Measurements from ENCODE around the gene LRRC38. TPM values are rescaled to one million over a fixed set of nuclear protein-coding genes. Genes with fewer than 3 reads are reported as not detected.

Gene LRRC38
- total RNA-seq, 1 donor from 2014 or later, result not detected

DNA sequence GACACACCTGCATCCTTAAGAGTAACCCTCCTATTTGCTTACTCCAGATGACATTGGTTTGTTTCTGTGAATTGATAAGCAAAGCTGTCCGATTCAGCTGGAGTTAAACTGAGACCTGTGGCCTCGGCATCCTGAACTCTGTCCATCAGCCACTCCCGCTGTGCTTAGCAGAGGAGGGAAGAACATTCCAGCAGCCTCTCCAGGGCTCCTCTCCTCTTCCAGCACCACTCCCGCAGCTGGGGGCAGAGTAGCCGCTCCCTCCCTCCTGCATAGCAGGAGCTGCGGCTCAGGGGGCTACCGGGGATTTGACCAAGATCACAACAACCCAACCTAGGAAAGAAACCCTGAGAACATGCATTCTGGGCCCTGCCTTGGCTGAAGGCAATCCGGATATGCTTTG, 8.8 kb downstream of the LRRC38 start:
- FAIRE-seq (no peak), DNase-seq (ENCODE audit: low read depth) (no peak)
- Histone ChIP-seq H3K4me2 (ENCODE audit: low read length) (no peak overlapping the region), H3K27ac (ENCODE audit: low read depth, low read length) (no peak overlapping the region), H3K4me3 (ENCODE audit: insufficient read depth, low read depth, low read length) (no peak overlapping the region), H3K9me3 (ENCODE audit: insufficient read depth, low read depth, low read length) (peaks cover 3% of the 10 kb centered on the region), H3K4me1 (ENCODE audit: insufficient read depth, low read length) (no peaks in the 10 kb centered on the region), H4K20me1 (ENCODE audit: insufficient read depth, low read length) (no peaks in the 10 kb centered on the region), H3K27me3 (ENCODE audit: insufficient read depth, low read length) (no peaks in the 10 kb centered on the region), H3K79me2 (ENCODE audit: insufficient read depth, low read length) (no peaks in the 10 kb centered on the region), H2AFZ (ENCODE audit: low read depth, low read length) (no peak overlapping the region), H3K9ac (ENCODE audit: low read length) (no peak overlapping the region), H3K36me3 (ENCODE audit: insufficient read depth, low read length) (no peaks in the 10 kb centered on the region)
- no peaks in the 10 kb centered on the region for H3K4me1 Mint-ChIP-seq (ENCODE audit: low read depth, unreplicated experiment)
- H3K36me3 Mint-ChIP-seq (ENCODE audit: low read depth, unreplicated experiment), result no peaks in the 10 kb centered on the region
- no peak overlapping the region for H3K27ac Mint-ChIP-seq (ENCODE audit: unreplicated experiment)
- TF ChIP-seq EZH2 (IDR thresholded peaks at IDR 0.05; ENCODE audit: insufficient read depth, low read length) (no peak), CTCF (IDR thresholded peaks at IDR 0.05; ENCODE audit: insufficient read depth, low read depth, low read length) (no peak)
- no peak overlapping the region for H3K4me3 Mint-ChIP-seq (ENCODE audit: unreplicated experiment)
- no peaks in the 10 kb centered on the region for H3K9me3 Mint-ChIP-seq (ENCODE audit: unreplicated experiment)
- H3K27me3 Mint-ChIP-seq (ENCODE audit: low read depth, unreplicated experiment), result peaks cover 40% of the 10 kb centered on the region

- Mint-ChIP-seq H3K4me1 (ENCODE audit: low read depth, unreplicated experiment) (no peaks in the 10 kb centered on the region), H3K36me3 (ENCODE audit: low read depth, unreplicated experiment) (no peaks in the 10 kb centered on the region), H3K4me3 (ENCODE audit: unreplicated experiment) (no peak overlapping the region), H3K27ac (ENCODE audit: unreplicated experiment) (no peak overlapping the region), H3K27me3 (ENCODE audit: low read depth, unreplicated experiment) (peaks cover 24% of the 10 kb centered on the region), H3K9me3 (ENCODE audit: unreplicated experiment) (no peaks in the 10 kb centered on the region)
- H3K9ac ChIP-seq (ENCODE audit: low read length), result no peak overlapping the region
- DNase-seq (ENCODE audit: low read depth), result no peak
- TF ChIP-seq EZH2 (IDR thresholded peaks at IDR 0.05; ENCODE audit: insufficient read depth, low read length) (no peak), CTCF (IDR thresholded peaks at IDR 0.05; ENCODE audit: insufficient read depth, low read depth, low read length) (no peak)
- H3K4me1 ChIP-seq (ENCODE audit: insufficient read depth, low read length), result no peaks in the 10 kb centered on the region
- H3K27ac ChIP-seq (ENCODE audit: low read depth, low read length), result no peak overlapping the region
- H4K20me1 ChIP-seq (ENCODE audit: insufficient read depth, low read length), result no peaks in the 10 kb centered on the region
- no peak overlapping the region for H3K4me2 ChIP-seq (ENCODE audit: low read length)
- no peaks in the 10 kb centered on the region for H3K79me2 ChIP-seq (ENCODE audit: insufficient read depth, low read length)
- no peak for FAIRE-seq
- H3K36me3 ChIP-seq (ENCODE audit: insufficient read depth, low read length), result no peaks in the 10 kb centered on the region
- H3K4me3 ChIP-seq (ENCODE audit: insufficient read depth, low read depth, low read length), result no peak overlapping the region
- no peak overlapping the region for H2AFZ ChIP-seq (ENCODE audit: low read depth, low read length)
- peaks cover 3% of the 10 kb centered on the region for H3K9me3 ChIP-seq (ENCODE audit: insufficient read depth, low read depth, low read length)
- H3K27me3 ChIP-seq (ENCODE audit: insufficient read depth, low read length), result no peaks in the 10 kb centered on the region
Observed at GRCh38 chr1:13500806-13501205, 13.0 kb downstream of the LRRC38 start.

- no peak for DNase-seq (ENCODE audit: low read depth)
- H3K4me1 Mint-ChIP-seq (ENCODE audit: low read depth, unreplicated experiment), result no peaks in the 10 kb centered on the region
Observed at GRCh38 chr1:13499422-13499821, 14.4 kb downstream of the LRRC38 start.

More at GRCh38 chr1:13499422-13499821, 14.4 kb downstream of the LRRC38 start:
- no peak overlapping the region for H3K27ac Mint-ChIP-seq (ENCODE audit: unreplicated experiment)
- Histone ChIP-seq H2AFZ (ENCODE audit: low read depth, low read length) (no peak overlapping the region), H4K20me1 (ENCODE audit: insufficient read depth, low read length) (no peaks in the 10 kb centered on the region), H3K9ac (ENCODE audit: low read length) (no peak overlapping the region), H3K79me2 (ENCODE audit: insufficient read depth, low read length) (no peaks in the 10 kb centered on the region), H3K9me3 (ENCODE audit: insufficient read depth, low read depth, low read length) (peaks cover 3% of the 10 kb centered on the region), H3K4me1 (ENCODE audit: insufficient read depth, low read length) (no peaks in the 10 kb centered on the region), H3K4me3 (ENCODE audit: insufficient read depth, low read depth, low read length) (no peak overlapping the region), H3K36me3 (ENCODE audit: insufficient read depth, low read length) (no peaks in the 10 kb centered on the region), H3K27me3 (ENCODE audit: insufficient read depth, low read length) (no peaks in the 10 kb centered on the region), H3K4me2 (ENCODE audit: low read length) (no peak overlapping the region), H3K27ac (ENCODE audit: low read depth, low read length) (no peak overlapping the region)
- H3K4me3 Mint-ChIP-seq (ENCODE audit: unreplicated experiment), result no peak overlapping the region
- H3K36me3 Mint-ChIP-seq (ENCODE audit: low read depth, unreplicated experiment), result no peaks in the 10 kb centered on the region
- TF ChIP-seq EZH2 (IDR thresholded peaks at IDR 0.05; ENCODE audit: insufficient read depth, low read length), result no peak
- no peak for TF ChIP-seq CTCF (IDR thresholded peaks at IDR 0.05; ENCODE audit: insufficient read depth, low read depth, low read length)
- FAIRE-seq, result no peak
- H3K9me3 Mint-ChIP-seq (ENCODE audit: unreplicated experiment), result no peaks in the 10 kb centered on the region
- peaks cover 26% of the 10 kb centered on the region for H3K27me3 Mint-ChIP-seq (ENCODE audit: low read depth, unreplicated experiment)
